GM11168 (cell line): ENCODE data around the gene ABCA13.
"Not testable (repeated sequence)": the region's sequence is repeated elsewhere in the genome, so short reads cannot be mapped to it uniquely, and the experiment has no call there.

Experiments used
- in situ Hi-C: fragments of 300-500 bp; cut with MboI; formaldehyde crosslinking; loops from one replicate; pipeline ENCODE4 v1.12.0; 2022; ENCODE audit warnings: low sequenced_read_pairs; ENCODE audit not compliant: unreplicated experiment

The ABCA13 gene

DNA sequence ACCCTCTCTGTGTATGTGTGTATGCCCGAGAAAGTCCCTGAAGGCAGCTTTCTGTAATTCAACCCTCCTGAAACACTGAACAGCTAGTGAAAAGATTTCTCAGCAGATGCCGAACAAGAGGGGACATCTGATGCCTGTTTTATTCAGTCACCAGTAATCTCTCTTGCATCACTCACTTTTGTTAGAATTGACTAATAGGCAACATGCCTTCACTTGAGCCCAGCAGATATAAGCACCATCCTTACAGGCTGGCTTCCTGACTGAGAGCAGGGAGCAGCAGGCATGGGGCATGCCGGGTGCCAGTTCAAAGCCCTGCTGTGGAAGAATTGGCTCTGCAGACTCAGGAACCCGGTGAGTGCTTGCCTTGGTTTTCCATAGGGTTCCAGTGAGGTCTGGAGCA lies at the start of gene ABCA13:
TSS of gene ABCA13 (plus strand) at position 257 of the 400 bp plus-strand sequence. CDS start at position 283, 26 bp downstream.
- in situ Hi-C loops = no loop called here

- in situ Hi-C loops = no loop called here
These were observed 45.2 kb upstream of the ABCA13 start for GRCh38 chr7:48126037-48126436.

GRCh38 chr7:48130658-48131108 lies 40.6 kb upstream of the ABCA13 start:
- in situ Hi-C loops = no loop called here

GRCh38 chr7:48132792-48133191 lies 38.5 kb upstream of the ABCA13 start:
- in situ Hi-C loops = no loop called here

DNA sequence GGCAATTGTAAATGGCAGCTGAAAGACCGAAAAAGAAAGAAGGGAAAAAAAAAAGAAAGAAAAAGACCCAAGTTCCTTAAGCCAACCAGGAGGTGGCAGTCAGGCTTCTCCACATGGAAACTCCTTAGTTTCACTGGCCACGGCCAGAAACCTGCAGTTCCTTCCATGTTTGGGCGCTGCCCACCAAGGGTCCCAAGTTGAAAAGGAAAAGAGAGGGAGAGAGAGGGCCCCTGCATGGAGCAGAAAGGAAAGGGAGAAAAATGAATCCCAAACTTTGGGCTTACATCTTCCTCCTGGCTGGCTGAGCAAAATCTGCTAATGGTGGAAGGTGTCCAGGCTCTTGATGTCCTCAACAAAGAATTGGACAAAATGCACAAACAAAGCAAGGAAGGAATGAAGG lies 31.8 kb upstream of the ABCA13 start:
- in situ Hi-C loops = no loop called here

- in situ Hi-C loops = no loop called here
These were observed 31.1 kb upstream of the ABCA13 start for GRCh38 chr7:48140001-48140681.

DNA sequence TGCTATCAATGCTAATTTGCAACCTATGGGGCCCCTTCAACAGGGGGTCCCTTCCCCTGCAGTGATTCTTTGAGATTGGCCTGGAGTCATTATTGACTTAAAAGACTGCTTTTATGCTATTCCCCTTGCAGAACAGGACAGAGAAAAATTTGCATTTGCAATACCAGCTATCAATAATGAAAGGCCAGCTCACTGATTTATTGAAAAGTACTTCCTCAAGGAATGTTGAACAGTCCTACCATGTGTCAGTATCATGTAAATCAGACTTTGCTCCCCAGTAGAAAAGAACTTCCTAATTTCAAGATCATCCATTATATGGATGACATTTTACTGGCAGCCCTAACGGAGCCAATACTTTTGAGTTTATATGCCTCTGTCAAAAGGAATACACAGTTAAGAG lies 29.7 kb upstream of the ABCA13 start:
- in situ Hi-C loops = no loop called here

GRCh38 chr7:48144291-48144768 lies 26.9 kb upstream of the ABCA13 start:
- in situ Hi-C loops = no loop called here

- in situ Hi-C loops = no loop called here
These were observed 24.1 kb upstream of the ABCA13 start for GRCh38 chr7:48147078-48147591.

- in situ Hi-C loops = not testable (repeated sequence)
These were observed 23.6 kb upstream of the ABCA13 start for GRCh38 chr7:48147690-48148089.

GRCh38 chr7:48148311-48148710 lies 22.9 kb upstream of the ABCA13 start:
- in situ Hi-C loops = no loop called here

- in situ Hi-C loops = no loop called here
These were observed 22.2 kb upstream of the ABCA13 start for GRCh38 chr7:48149058-48149457.

GRCh38 chr7:48150086-48150485 lies 21.2 kb upstream of the ABCA13 start:
- in situ Hi-C loops = no loop called here

- in situ Hi-C loops = no loop called here
These were observed 16.4 kb upstream of the ABCA13 start for GRCh38 chr7:48154792-48155413.

- in situ Hi-C loops = no loop called here
These were observed 12.9 kb upstream of the ABCA13 start for GRCh38 chr7:48158404-48158803.

DNA sequence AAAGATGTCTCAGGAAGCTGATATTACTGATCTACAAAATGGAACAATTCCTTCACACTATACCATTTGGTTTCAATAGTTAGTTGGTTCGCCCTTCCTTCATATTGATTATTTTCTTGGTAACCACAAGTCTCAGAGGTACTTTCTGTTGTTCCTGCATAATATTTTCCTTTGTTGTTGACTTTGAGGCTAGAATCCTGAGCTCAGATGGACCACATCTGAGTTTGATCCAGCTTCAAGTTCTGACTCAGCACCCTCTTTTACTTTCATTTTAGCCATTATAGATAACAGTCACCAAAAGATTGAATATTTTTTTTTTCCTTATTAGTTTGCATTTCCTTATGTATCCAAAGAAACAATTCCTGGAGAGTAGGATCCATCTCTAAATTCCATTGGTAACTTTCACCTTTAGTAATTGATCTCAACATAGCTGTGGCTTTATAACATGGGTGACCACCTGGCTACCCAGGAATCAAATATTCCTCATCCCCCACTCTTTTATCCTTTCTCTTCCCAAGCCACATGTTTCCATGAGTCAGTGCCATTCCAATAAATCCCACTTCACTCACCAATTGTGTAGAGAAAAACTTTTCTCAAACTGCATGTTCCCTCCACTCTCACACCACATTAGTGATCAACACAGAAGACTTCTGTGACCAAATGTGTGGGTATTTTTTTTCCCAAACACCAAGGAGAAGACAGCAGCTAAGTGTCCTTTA lies 9.7 kb upstream of the ABCA13 start:
- in situ Hi-C loops = no loop called here

DNA sequence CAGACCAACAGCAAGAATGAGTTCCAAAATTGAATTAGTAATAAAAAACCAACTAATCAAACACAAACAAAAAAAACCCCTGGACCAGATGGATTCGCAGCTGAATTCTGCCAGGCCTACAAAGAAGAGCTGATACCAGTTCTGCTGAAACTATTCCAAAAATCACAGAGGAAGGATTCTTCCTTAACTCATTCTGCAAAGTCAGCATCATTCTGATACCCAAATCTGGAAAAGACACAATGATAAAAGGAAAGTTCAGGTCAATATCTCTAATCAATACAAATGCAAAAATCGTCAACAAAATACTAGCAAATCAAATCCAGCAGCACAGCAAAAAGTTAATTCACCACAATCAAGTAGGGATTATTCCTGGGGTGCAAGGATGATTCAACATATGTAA lies 6.1 kb upstream of the ABCA13 start:
- in situ Hi-C loops = no loop called here

DNA sequence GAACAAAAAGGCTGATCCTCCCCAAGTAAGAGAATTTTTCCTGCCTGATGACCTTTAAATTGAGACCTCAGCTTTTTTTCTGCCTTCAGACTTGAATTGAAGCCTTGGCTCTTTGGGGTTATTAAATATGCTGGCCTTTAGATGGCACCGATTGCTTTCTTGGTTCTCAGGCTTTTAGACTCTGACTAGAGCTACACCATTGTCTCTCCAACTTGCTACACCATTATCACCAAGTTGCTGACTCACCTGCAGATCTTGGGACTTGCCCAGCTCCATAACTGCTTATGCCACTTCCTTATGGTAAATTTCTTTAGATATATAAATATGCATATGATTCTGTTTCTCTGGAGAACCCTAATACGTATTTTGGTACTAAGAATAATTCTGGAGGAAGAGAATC lies 3.1 kb upstream of the ABCA13 start:
- in situ Hi-C loops = no loop called here

- in situ Hi-C loops = no loop called here
These were observed 752 bp upstream of the ABCA13 start for GRCh38 chr7:48170506-48170905.

GRCh38 chr7:48173313-48173712 lies 2.1 kb downstream of the ABCA13 start:
- in situ Hi-C loops = no loop called here

DNA sequence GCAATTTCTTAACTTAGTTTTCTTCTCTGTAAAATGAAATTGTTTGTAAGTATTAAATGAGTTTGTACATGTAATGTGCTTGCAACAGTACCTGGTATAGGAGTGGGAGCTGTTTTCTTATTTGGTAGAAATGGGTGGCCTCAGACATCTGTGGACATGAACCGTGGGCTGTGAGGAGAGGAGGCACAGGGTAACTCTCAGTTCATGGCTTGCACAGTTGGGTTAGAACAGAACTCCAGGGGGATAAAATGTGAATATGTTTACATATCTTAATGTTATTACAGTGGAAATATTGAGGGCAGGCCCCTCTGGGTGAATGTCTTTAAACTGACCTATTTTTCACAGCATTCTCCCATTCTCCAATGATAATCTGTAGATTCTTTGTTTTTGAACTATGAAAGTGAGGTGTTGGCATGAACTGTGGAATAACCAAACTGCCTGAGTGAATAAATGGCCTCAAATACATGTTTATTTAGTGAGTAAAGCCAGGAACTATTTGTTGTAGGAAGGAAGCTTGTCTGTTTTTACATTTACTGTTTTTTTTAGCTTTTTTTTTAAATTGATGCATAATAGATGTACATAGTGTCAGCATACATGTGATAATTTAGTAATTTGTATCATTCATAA lies 2.6 kb downstream of the ABCA13 start:
- in situ Hi-C loops = no loop called here
